ENCODE data around the gene RCSD1. TPM values are rescaled to one million over a fixed set of nuclear protein-coding genes. Genes with fewer than 3 reads are reported as not detected.

RCSD1 gene
- total and polyA plus RNA-seq, 11 donors, result 14.1 to 51.5 (median 29.6) TPM

- intact Hi-C loops (cut with DNase I), result loop anchor here in 8 of 10 donors (2.0 to 10.0 kb wide), 7 partner anchors 17 to 56 kb away; no protein-coding TSS in a partner anchor
- Histone ChIP-seq H3K27me3 (no peaks in the 10 kb centered on the region), H3K36me3 (peaks cover 0 to 14% (median 0%) of the 10 kb centered on the region in 9 donors), H3K4me1 (peaks cover 9 to 87% (median 78%) of the 10 kb centered on the region in 12 donors), H3K4me3 (peak overlapping the region; percentile 63 to 97 (median 88)), H3K27ac (peak overlapping the region; percentile 84 to 99 (median 96)), H3K9me3 (no peaks in the 10 kb centered on the region)
- DNase-seq, result no peak
- ATAC-seq, result no peak
- TF ChIP-seq CTCF (IDR thresholded peaks at IDR 0.05), result no peak
- no peak for TF ChIP-seq POLR2A (IDR thresholded peaks at IDR 0.05)
- WGBS, 4 donors, result 33 to 55% (median 45%) methylated on average over 3 of the region's 3 CpGs
Measured at GRCh38 chr1:167631386-167631935, 1.4 kb downstream of the RCSD1 start.

- Histone ChIP-seq H3K36me3 (peaks cover 0 to 20% (median 0%) of the 10 kb centered on the region in 9 donors), H3K4me1 (peaks cover 13 to 93% (median 84%) of the 10 kb centered on the region in 12 donors), H3K27ac (peak overlapping the region; percentile 84 to 99 (median 96)), H3K9me3 (no peaks in the 10 kb centered on the region), H3K4me3 (peak overlapping the region in 10 of 12 donors; percentile 2 to 97 (median 84)), H3K27me3 (no peaks in the 10 kb centered on the region)
- peak in 3 of 5 donors; percentile 37 to 57 (median 42) for DNase-seq
- peak in 1 of 4 donors; percentile 20 for ATAC-seq
- TF ChIP-seq CTCF (IDR thresholded peaks at IDR 0.05) (no peak), POLR2A (IDR thresholded peaks at IDR 0.05) (no peak)
- intact Hi-C loops (cut with DNase I), result loop anchor here in 8 of 10 donors (2.0 to 10.0 kb wide), 7 partner anchors 17 to 55 kb away; no protein-coding TSS in a partner anchor
- WGBS, 4 donors, result 21 to 30% (median 21%) methylated on average over 4 of the region's 4 CpGs
Measured at GRCh38 chr1:167631936-167632614, 2.0 kb downstream of the RCSD1 start.

DNA sequence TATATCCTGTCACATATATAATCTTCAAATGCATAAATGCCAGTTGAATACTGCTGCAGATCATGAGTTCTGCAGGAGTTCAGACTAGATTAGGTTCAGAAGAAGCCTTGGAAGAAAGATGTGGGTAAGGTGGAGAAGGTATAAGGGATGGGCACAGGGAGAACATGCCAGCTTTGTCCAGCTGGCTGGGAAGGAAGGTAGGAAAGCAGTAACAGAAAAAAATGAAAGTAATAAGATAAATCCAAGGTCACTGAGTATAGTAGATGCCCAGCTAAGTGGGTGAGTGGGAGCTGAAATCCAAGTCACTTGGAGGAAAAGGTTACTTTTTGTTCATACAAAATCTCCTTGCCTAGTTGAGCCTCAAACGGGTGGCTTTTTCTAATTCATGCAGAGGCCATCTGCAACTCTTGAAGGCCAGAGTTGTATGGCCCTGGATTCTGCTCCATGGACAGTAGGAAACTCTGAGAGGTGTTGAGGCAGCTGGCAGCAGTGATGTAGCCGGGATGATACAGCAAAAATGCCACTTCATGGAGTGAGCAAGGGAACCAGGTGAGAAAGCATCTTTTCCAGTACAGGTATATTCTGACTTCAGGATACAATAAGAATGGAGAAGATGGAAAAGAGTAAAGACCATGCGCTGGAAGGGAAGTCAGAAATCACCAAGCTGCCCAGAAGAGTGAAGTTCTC is 3.4 kb downstream of the RCSD1 start:
- WGBS, 4 donors, result 81 to 87% (median 83%) methylated on average over 3 of the region's 3 CpGs
- intact Hi-C loops (cut with DNase I), result loop anchor here in 5 of 10 donors (5.0 to 10.0 kb wide), 3 partner anchors 49 to 54 kb away; no protein-coding TSS in a partner anchor
- peaks cover 9 to 94% (median 81%) of the 10 kb centered on the region in 12 donors for H3K4me1 ChIP-seq
- H3K36me3 ChIP-seq, result peaks cover 0 to 25% (median 0%) of the 10 kb centered on the region in 9 donors
- no peak for ATAC-seq
- H3K9me3 ChIP-seq, result no peaks in the 10 kb centered on the region
- H3K27ac ChIP-seq, result peak overlapping the region in 10 of 12 donors; percentile 23 to 99 (median 95)
- TF ChIP-seq CTCF (IDR thresholded peaks at IDR 0.05), result no peak
- no peak for TF ChIP-seq POLR2A (IDR thresholded peaks at IDR 0.05)
- no peaks in the 10 kb centered on the region for H3K27me3 ChIP-seq
- DNase-seq, result peak in 1 of 5 donors; percentile 12
- peak overlapping the region in 1 of 12 donors; percentile 96 for H3K4me3 ChIP-seq
